Breast epithelium (tissue), 4 donors: Measurements from ENCODE around the gene ANKRD35. TPM values are rescaled to one million over a fixed set of nuclear protein-coding genes. Genes with fewer than 3 reads are reported as not detected.

ENCODE experiments used
- DNase-seq, 2 donors: peaks; one replicate each; pipeline ENCODE4 v3.0.0-alpha.2; 2019; ENCODE audit warnings: low spot score in 2 of 2
- H3K27ac ChIP-seq, 2 donors: fragments of 200-600 bp; sonication (generic) in 1 of 2; one replicate each; pipeline ENCODE4 v1.5.1; 2016 to 2019; ENCODE audit warnings: mild to moderate bottlenecking in 1 of 2
- H3K27me3 ChIP-seq, 2 donors: fragments of 200-600 bp; sonication (generic) in 1 of 2; one replicate each; pipeline versions ENCODE4 v1.5.1 to v1.6.0; 2017 to 2019; ENCODE audit warnings: control low read depth in 1 of 2, mild to moderate bottlenecking in 1 of 2
- H3K36me3 ChIP-seq: fragments of 200-600 bp; one replicate; pipeline ENCODE4 v1.5.1; 2019
- H3K4me1 ChIP-seq, 2 donors: fragments of 200-600 bp; sonication (generic); one replicate each; pipeline ENCODE4 v1.5.1; 2016 to 2019; ENCODE audit warnings: control low read depth in 1 of 2
- H3K4me3 ChIP-seq, 3 donors: fragments of 200-600 bp; sonication (generic); 1 replicate in 2 of 3; 2 replicates in 1 of 3; pipeline ENCODE4 v1.5.1; 2016 to 2019; ENCODE audit warnings: mild to moderate bottlenecking in 3 of 3, moderate library complexity in 2 of 3
- H3K9me3 ChIP-seq, 2 donors: fragments of 200-600 bp; sonication (generic) in 1 of 2; one replicate each; pipeline ENCODE4 v1.5.1; 2016 to 2019; ENCODE audit warnings: control low read depth in 1 of 2
- POLR2A ChIP-seq: fragments of 450-650 bp; IDR thresholded peaks from one replicate; pipeline ENCODE4 v1.6.1; 2016; ENCODE audit warnings: antibody characterized with exemption, mild to moderate bottlenecking, moderate library complexity
- POLR2AphosphoS5 ChIP-seq, 3 donors: sonication (generic); formaldehyde crosslinking; IDR thresholded peaks; one replicate each; pipeline ENCODE4 v1.6.1; 2017; ENCODE audit warnings: antibody characterized with exemption in 3 of 3
- intact Hi-C: fragments of 100-400 bp; cut with DNase I; formaldehyde crosslinking; loops from one replicate; pipeline ENCODE4 v1.15.1; 2023; ENCODE audit warnings: low total_unique reads
- total RNA-seq, 3 donors: library from RNA; depleted of rRNA; stranded (reverse); fragments of >200 nt; gene quantifications; one replicate each; pipeline ENCODE4 v1.1.0, GENCODE V29; 2016
- TF ChIP-seq, protein P1 (sequence below), 3 donors: fragments of 450-650 bp; IDR thresholded peaks; one replicate each; pipeline ENCODE4 v1.5.1; 2016 to 2017; ENCODE audit warnings: antibody characterized with exemption in 3 of 3, mild to moderate bottlenecking in 3 of 3, moderate library complexity in 3 of 3

The ANKRD35 gene
- total RNA-seq, 3 donors from 2014 or later, result 6.4 to 10.2 (median 7.0) TPM

DNA sequence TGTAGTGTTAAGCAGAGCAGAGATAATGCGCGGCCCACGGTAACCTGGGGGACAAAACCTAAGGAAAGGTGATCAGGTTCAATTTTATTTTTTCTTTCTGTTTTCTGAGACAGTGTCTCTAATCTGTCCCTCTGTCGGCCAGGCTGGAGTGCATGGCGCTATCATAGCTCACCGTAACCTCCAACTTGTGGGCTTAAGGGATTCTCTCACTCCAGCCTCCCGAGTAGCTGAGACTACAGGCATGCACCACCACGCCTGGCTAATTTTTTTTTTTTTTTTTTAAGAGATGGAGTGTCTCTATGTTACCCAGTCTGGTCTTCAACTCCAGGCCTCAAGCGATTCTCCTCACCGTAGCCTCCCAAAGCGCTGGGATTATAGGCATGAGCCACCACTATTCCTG is 724 bp upstream of the ANKRD35 start:
- no peaks in the 10 kb centered on the region for H3K36me3 ChIP-seq
- H3K9me3 ChIP-seq, result no peaks in the 10 kb centered on the region
- H3K4me3 ChIP-seq, result peak overlapping the region; percentile 54 to 80 (median 57)
- TF ChIP-seq POLR2AphosphoS5 (IDR thresholded peaks at IDR 0.05) (no peak), POLR2A (no peak)
- TF ChIP-seq, protein P1, sequence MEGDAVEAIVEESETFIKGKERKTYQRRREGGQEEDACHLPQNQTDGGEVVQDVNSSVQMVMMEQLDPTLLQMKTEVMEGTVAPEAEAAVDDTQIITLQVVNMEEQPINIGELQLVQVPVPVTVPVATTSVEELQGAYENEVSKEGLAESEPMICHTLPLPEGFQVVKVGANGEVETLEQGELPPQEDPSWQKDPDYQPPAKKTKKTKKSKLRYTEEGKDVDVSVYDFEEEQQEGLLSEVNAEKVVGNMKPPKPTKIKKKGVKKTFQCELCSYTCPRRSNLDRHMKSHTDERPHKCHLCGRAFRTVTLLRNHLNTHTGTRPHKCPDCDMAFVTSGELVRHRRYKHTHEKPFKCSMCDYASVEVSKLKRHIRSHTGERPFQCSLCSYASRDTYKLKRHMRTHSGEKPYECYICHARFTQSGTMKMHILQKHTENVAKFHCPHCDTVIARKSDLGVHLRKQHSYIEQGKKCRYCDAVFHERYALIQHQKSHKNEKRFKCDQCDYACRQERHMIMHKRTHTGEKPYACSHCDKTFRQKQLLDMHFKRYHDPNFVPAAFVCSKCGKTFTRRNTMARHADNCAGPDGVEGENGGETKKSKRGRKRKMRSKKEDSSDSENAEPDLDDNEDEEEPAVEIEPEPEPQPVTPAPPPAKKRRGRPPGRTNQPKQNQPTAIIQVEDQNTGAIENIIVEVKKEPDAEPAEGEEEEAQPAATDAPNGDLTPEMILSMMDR (IDR thresholded peaks at IDR 0.05), result no peak
- peaks cover under 1 to 17% of the 10 kb centered on the region in 2 donors for H3K4me1 ChIP-seq
- no peaks in the 10 kb centered on the region for H3K27me3 ChIP-seq
- intact Hi-C loops, result no loop called here
- no peak for DNase-seq
- H3K27ac ChIP-seq, result peak overlapping the region in 1 of 2 donors; percentile 26

DNA sequence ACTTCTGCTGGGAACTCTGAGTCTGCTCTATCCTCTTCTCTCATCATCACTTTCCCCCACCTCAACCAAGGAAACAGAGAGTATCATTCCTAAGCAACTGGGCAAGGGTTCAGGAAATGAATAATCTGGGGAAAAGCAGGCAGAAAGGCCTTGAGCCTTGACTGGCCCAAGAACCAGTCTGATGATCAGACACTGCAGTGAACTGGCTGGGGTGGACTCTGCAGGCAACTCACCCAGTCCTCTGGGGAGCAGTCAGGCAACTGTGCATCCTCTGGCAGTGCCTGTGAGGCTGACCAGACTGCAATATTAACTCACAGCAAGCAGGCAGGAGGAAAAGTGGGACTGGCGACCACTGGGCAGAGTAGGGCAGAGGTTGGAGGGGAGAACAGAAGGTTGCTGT is 991 bp downstream of the ANKRD35 start:
- TF ChIP-seq, protein P1 (IDR thresholded peaks at IDR 0.05), result no peak
- TF ChIP-seq POLR2AphosphoS5 (IDR thresholded peaks at IDR 0.05) (no peak), POLR2A (no peak)
- Histone ChIP-seq H3K4me1 (peaks cover 0 to 3% of the 10 kb centered on the region in 2 donors), H3K27ac (no peak overlapping the region), H3K36me3 (no peaks in the 10 kb centered on the region), H3K27me3 (no peaks in the 10 kb centered on the region), H3K4me3 (no peak overlapping the region), H3K9me3 (no peaks in the 10 kb centered on the region)
- intact Hi-C loops, result no loop called here
- no peak for DNase-seq

DNA sequence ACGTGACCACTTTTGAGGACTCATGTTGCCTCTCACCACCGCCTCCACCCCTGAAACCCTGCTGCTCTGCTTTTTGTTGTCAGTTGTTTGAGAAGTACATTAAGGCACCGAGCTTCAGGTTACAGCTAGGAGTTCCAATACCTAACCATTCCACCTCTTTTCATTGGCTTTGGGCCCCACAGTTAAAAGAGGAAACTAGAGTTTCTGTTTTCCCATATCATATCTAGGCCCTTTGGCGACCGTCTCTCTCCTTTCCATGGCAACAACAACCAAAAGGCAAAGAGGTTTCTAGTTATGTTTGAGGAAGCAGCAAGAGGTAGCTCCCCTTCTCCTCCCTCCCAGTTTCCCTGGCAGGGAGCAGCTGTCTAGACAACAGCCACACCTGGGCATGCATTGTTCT is 5.9 kb downstream of the ANKRD35 start:
- intact Hi-C loops, result no loop called here
- no peak for DNase-seq
- Histone ChIP-seq H3K27ac (peak overlapping the region; percentile 27 to 77), H3K4me1 (no peaks in the 10 kb centered on the region), H3K9me3 (no peaks in the 10 kb centered on the region), H3K36me3 (no peaks in the 10 kb centered on the region), H3K27me3 (no peaks in the 10 kb centered on the region), H3K4me3 (no peak overlapping the region)
- no peak for TF ChIP-seq POLR2AphosphoS5 (IDR thresholded peaks at IDR 0.05)
- no peak for TF ChIP-seq POLR2A
- TF ChIP-seq, protein P1 (IDR thresholded peaks at IDR 0.05), result no peak

DNA sequence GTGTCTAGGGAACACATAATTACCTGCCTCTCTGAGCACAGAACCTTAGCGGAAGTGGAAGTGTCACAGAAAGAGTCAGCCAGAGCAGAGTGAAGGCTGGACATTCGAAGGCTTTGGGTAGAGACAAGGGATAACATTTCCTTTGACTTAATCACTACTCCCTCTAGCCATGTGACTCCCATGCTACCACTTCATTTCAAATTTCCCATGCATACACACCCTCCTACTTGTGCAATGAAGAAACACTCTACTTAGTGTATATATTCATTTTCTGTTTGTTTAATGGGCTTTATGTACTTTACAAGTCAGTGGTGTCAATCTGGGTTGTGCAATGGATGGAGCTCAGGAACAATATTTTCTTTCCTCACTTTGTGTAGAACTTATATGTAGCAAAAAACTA is 6.9 kb downstream of the ANKRD35 start:
- TF ChIP-seq POLR2A (no peak), POLR2AphosphoS5 (IDR thresholded peaks at IDR 0.05) (no peak)
- TF ChIP-seq, protein P1 (IDR thresholded peaks at IDR 0.05), result no peak
- no peaks in the 10 kb centered on the region for H3K4me1 ChIP-seq
- H3K27ac ChIP-seq, result no peak overlapping the region
- intact Hi-C loops, result no loop called here
- no peaks in the 10 kb centered on the region for H3K27me3 ChIP-seq
- DNase-seq, result no peak
- H3K4me3 ChIP-seq, result no peak overlapping the region
- H3K9me3 ChIP-seq, result no peaks in the 10 kb centered on the region
- no peaks in the 10 kb centered on the region for H3K36me3 ChIP-seq

DNA sequence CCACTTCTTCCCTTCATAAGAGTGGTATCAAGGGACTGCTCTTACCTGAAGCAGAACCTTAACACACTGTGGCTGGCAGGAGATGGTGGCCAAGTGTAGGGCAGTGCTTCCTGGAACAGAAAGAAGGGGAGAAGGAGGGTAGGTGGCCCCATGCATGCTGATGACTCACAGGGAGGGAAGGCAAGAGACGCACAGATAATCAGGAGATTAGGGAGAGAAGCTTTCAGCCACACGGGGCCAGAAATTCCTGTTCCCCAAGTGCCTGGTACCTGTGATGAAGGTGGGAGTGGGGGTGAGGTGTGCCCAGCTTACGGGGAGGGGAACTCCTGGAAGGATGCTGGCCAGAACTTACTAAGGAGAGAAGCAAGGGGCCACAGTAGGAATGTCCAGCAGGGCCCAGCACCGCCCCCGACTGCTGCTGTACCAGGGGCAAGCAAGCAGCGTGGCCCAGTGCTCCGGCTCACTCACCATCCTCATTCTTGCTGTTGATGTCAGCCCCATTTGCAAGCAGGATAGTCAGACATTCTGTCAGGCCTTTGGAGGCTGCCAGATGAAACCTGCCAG is 7.7 kb downstream of the ANKRD35 start:
- Histone ChIP-seq H3K9me3 (no peaks in the 10 kb centered on the region), H3K36me3 (no peaks in the 10 kb centered on the region), H3K4me1 (peaks cover 0 to 3% of the 10 kb centered on the region in 2 donors), H3K4me3 (no peak overlapping the region), H3K27ac (no peak overlapping the region), H3K27me3 (no peaks in the 10 kb centered on the region)
- TF ChIP-seq POLR2A, result no peak
- no peak for TF ChIP-seq POLR2AphosphoS5 (IDR thresholded peaks at IDR 0.05)
- intact Hi-C loops, result no loop called here
- no peak for DNase-seq
